Body of pancreas (tissue), 4 donors: ENCODE data around the gene ZNF831.

ENCODE experiments used
- CTCF ChIP-seq, 7 experiments: fragments of 450-650 bp in 4 of 7; fragments of 200-600 bp in 3 of 7; sonication (generic) in 3 of 7; IDR thresholded peaks; one replicate each; pipeline ENCODE4 v1.5.1; 2016 to 2019; ENCODE audit warnings: antibody characterized with exemption in 7 of 7
- POLR2A ChIP-seq, 3 donors: fragments of 450-650 bp; IDR thresholded peaks; one replicate each; pipeline ENCODE4 v1.6.1; 2016; ENCODE audit warnings: antibody characterized with exemption in 3 of 3, mild to moderate bottlenecking in 2 of 3

- no peak for TF ChIP-seq CTCF (IDR thresholded peaks at IDR 0.05)
- TF ChIP-seq POLR2A (IDR thresholded peaks at IDR 0.05), result no peak
Observed at GRCh38 chr20:59240006-59240405, 76.4 kb downstream of the ZNF831 start.
